ENCODE data around the gene NLRP3.

- TF ChIP-seq POLR2A (IDR thresholded peaks at IDR 0.05) (no peak), CTCF (IDR thresholded peaks at IDR 0.05 in 4 of 5, conservative IDR thresholded peaks at IDR 0.05 in 1 of 5) (no peak)
Measured at GRCh38 chr1:247445526-247446356, 29.8 kb downstream of the NLRP3 start.
